ENCODE measurements around the gene KCNQ2.

KCNQ2 gene

DNA sequence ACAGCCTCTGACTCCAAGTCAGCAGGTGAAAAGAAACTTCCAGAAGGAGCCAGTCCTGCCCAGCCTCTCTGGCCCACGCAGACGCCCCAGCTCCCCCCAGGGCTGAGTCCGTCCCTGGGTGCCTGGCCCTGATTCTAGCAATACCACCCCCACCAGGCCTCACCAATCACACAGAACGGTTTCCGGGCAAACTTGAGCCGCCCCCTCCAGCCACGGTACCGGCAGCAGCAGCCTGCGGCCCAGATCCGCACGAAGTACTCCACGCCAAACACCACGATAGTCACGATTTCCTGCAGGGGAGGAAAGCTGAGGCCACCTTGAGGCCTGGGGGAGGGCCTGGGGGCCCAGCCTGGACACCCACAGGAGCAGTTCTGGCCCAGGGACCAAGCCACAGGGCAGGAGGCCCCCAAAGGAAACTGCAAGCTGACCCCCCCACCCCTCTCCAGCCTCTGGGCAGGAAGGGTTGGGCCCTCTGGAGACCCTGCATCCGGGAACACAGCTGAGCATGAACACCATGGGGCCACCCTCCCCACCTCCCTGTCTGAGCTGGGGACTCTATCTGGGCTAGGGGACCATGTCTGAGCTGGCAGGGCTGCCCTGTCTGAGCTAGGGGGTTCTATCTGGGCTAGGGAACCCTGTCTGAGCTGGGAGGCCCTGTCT lies 27.2 kb downstream of the KCNQ2 start:
- H3K27ac ChIP-seq (ENCODE audit: low read length), result no peak overlapping the region
- H3K9ac ChIP-seq (ENCODE audit: low read length), result no peak overlapping the region
- no peaks in the 10 kb centered on the region for H3K9me3 ChIP-seq (ENCODE audit: control insufficient read depth, low read depth, low read length)
- H3K36me3 ChIP-seq (ENCODE audit: control insufficient read depth, low read depth, low read length), result no peaks in the 10 kb centered on the region
- H3K4me1 ChIP-seq (ENCODE audit: control insufficient read depth, low read depth, low read length), result no peaks in the 10 kb centered on the region
- no peaks in the 10 kb centered on the region for H3K27me3 ChIP-seq (ENCODE audit: control insufficient read depth, insufficient read depth, low read length)
- H3K4me3 ChIP-seq (ENCODE audit: low read length), result no peak overlapping the region

DNA sequence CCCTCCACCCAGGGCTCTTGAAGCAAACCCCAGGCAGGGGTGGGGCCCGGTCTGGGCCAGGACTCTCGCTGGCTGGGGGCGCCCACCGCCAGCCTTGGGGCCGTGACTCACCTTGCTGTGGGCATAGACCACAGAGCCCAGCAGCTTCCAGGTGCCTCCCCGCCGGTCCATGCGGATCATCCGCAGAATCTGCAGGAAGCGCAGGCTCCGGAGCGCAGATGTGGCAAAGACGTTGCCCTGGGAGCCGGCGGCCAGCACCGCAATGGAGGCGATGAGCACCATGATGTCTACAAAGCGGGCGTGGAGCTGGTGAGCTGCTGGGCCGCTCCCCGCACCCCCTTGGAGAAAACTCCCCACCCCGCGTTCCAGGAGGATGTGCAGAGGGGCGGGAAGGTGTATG lies 27.9 kb downstream of the KCNQ2 start:
- Histone ChIP-seq H3K9me3 (ENCODE audit: control insufficient read depth, low read depth, low read length) (no peaks in the 10 kb centered on the region), H3K4me1 (ENCODE audit: control insufficient read depth, low read depth, low read length) (no peaks in the 10 kb centered on the region), H3K27me3 (ENCODE audit: control insufficient read depth, insufficient read depth, low read length) (no peaks in the 10 kb centered on the region), H3K36me3 (ENCODE audit: control insufficient read depth, low read depth, low read length) (no peaks in the 10 kb centered on the region), H3K4me3 (ENCODE audit: low read length) (no peak overlapping the region), H3K27ac (ENCODE audit: low read length) (no peak overlapping the region), H3K9ac (ENCODE audit: low read length) (no peak overlapping the region)

DNA sequence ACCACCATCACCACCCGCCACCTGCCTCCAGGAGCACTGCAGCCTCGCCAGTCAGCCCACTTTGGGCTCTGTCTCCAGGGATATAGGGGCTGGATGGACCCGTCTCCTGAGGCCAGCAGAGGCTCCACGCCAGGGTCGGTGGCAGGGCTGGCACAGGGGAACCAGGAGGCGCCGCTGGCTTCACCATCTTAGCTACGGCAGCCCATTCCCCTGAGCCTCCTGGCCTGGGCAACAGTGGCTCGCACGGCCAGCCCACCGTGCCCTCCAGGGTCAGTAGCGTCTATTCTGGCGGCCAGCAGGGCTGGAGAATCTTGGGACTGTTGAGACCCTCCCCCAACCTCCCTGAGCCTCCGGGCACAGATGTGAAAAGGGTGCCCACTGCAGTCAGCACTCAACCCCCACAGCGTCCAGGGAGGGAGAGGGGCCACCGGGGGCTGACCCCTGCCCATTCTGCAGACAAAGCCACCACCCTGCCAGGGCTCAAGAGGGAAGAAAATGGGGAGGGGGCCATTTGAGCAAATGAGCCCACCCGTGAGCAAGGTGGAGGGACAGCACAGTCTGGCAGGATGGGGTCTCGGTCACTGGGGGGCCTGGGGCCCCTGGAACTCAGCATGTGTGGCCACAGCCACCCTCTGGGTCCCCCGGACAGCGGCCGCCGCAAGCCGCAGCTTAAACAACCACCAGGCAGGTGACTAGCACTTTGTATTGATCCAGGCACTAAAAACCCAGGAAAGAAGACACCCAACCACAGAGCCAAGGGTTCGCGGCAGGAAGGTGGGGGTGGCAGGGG lies 28.7 kb downstream of the KCNQ2 start:
- no peaks in the 10 kb centered on the region for H3K27me3 ChIP-seq (ENCODE audit: control insufficient read depth, insufficient read depth, low read length)
- H3K27ac ChIP-seq (ENCODE audit: low read length), result no peak overlapping the region
- H3K36me3 ChIP-seq (ENCODE audit: control insufficient read depth, low read depth, low read length), result no peaks in the 10 kb centered on the region
- H3K9me3 ChIP-seq (ENCODE audit: control insufficient read depth, low read depth, low read length), result no peaks in the 10 kb centered on the region
- no peaks in the 10 kb centered on the region for H3K4me1 ChIP-seq (ENCODE audit: control insufficient read depth, low read depth, low read length)
- no peak overlapping the region for H3K9ac ChIP-seq (ENCODE audit: low read length)
- H3K4me3 ChIP-seq (ENCODE audit: low read length), result no peak overlapping the region

DNA sequence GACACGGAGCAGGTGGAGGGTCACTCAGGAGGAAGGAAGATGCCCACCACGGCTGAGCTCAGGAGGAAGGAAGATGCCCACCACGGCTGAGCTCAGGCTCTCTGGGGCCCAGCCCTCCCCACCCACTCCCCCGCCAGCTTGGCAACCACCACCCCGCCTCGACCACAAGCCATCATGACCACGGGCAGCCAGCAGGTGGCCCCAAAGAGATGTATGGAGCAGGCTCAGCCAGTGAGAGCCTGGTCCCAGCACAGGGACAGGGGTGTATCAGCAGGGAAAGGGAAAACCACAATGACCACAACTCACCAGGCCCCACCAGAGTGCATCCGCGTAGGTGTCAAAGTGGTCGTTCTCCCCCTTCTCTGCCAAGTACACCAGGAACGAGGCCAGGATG lies 30.4 kb downstream of the KCNQ2 start:
- H3K27ac ChIP-seq (ENCODE audit: low read length), result no peak overlapping the region
- no peak overlapping the region for H3K4me3 ChIP-seq (ENCODE audit: low read length)
- H3K27me3 ChIP-seq (ENCODE audit: control insufficient read depth, insufficient read depth, low read length), result no peaks in the 10 kb centered on the region
- H3K9me3 ChIP-seq (ENCODE audit: control insufficient read depth, low read depth, low read length), result no peaks in the 10 kb centered on the region
- H3K36me3 ChIP-seq (ENCODE audit: control insufficient read depth, low read depth, low read length), result no peaks in the 10 kb centered on the region
- H3K4me1 ChIP-seq (ENCODE audit: control insufficient read depth, low read depth, low read length), result no peaks in the 10 kb centered on the region
- no peak overlapping the region for H3K9ac ChIP-seq (ENCODE audit: low read length)

DNA sequence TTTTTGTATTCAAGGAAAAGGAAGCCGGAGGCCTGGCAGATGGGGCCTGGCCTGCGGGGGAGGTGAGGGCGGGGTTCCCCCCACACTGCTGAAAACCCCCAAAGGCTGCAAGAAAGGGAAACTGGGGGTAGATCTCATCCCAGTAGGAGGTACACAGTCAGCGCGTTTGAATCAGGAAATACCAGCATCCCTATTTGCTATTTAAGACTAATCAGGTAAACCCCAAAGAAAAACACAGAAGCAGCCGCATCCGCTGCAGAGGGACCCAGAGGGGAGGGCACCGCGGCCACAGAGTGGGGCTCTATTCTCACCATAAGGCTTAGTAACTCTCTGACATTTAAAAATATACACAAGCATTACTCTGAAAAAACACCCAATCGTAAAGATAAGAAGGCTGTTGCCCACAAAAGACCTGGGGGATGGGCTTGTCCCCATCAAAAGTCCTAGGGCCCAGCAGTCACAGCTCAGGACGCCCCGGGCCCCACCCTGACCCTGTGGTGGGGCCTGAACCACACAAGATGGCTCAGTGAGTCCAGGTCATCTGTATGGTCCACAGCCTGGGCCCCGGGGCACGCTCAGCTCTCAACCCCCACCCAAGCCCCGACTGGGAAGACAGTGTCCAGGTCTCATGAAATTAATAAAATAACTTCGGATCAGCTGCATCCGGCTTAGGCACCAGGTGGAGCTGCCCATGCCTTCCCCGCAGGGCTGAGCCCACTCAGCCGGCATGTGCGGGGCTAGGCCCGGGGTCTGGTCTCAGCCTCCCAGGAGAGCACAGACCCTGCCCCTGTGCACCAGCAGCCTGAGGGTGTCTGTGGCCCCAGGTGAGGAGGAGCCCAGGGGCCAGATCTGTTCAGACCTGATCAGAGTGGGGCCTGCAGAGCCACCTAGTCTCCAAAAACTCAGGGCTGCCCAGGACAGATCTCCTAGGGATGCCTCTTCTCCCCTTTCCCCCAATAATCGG lies 31.0 kb downstream of the KCNQ2 start:
- H3K4me3 ChIP-seq (ENCODE audit: low read length), result no peak overlapping the region
- H3K9ac ChIP-seq (ENCODE audit: low read length), result no peak overlapping the region
- no peaks in the 10 kb centered on the region for H3K27me3 ChIP-seq (ENCODE audit: control insufficient read depth, insufficient read depth, low read length)
- no peaks in the 10 kb centered on the region for H3K9me3 ChIP-seq (ENCODE audit: control insufficient read depth, low read depth, low read length)
- no peaks in the 10 kb centered on the region for H3K36me3 ChIP-seq (ENCODE audit: control insufficient read depth, low read depth, low read length)
- no peaks in the 10 kb centered on the region for H3K4me1 ChIP-seq (ENCODE audit: control insufficient read depth, low read depth, low read length)
- H3K27ac ChIP-seq (ENCODE audit: low read length), result no peak overlapping the region

DNA sequence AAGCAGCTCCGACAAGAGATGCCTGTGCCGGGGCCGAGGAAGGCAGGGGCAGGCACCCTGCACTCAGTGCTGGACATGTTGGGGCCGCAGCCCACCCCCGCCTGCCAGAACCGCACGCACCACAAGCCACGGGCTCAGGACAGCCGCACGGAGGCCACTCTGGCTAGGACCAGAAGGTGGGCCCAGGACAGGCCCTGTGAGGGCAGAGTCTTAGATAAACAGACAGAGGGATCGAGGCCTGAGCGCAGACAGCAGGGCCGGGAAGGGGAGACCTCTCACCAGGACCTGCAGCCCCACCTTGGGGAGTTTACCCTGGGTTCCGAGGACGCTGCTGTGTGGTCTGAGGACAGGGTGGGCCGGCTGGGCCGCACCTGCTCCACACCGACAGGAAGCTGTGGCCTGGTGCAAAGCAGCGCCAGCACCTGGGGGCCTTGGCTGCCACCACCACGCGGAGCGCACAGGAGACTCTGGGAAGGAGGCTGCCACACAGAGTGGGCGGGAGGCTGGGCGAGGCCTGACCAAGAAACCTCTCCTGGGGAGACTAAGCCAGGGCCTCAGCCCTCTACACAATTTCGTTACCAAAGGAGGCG lies 32.0 kb downstream of the KCNQ2 start:
- Histone ChIP-seq H3K4me1 (ENCODE audit: control insufficient read depth, low read depth, low read length) (no peaks in the 10 kb centered on the region), H3K9me3 (ENCODE audit: control insufficient read depth, low read depth, low read length) (no peaks in the 10 kb centered on the region), H3K9ac (ENCODE audit: low read length) (no peak overlapping the region), H3K27me3 (ENCODE audit: control insufficient read depth, insufficient read depth, low read length) (no peaks in the 10 kb centered on the region), H3K4me3 (ENCODE audit: low read length) (no peak overlapping the region), H3K36me3 (ENCODE audit: control insufficient read depth, low read depth, low read length) (no peaks in the 10 kb centered on the region), H3K27ac (ENCODE audit: low read length) (no peak overlapping the region)

DNA sequence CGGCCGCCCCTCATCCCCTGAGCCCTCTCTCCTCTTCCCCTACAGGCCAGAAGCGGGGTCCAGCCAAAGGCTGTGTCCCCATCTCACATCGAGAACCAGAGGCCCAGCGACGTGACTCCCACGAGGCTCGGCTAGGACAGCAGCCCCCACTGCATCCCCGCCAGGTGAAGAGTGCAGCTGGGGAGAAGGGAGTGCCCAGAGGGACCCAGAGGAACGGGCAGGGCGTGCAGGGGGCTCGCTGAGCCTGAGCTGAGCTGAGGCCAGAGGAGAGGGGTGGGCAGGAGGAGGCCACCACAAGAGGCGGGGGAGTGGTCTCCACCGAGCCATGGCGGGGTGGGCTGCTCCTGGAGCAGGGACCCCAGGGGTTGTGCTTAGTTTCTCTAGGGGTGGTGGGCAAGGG lies 32.6 kb downstream of the KCNQ2 start:
- H3K9me3 ChIP-seq (ENCODE audit: control insufficient read depth, low read depth, low read length), result no peaks in the 10 kb centered on the region
- H3K36me3 ChIP-seq (ENCODE audit: control insufficient read depth, low read depth, low read length), result no peaks in the 10 kb centered on the region
- H3K4me3 ChIP-seq (ENCODE audit: low read length), result no peak overlapping the region
- no peak overlapping the region for H3K9ac ChIP-seq (ENCODE audit: low read length)
- no peak overlapping the region for H3K27ac ChIP-seq (ENCODE audit: low read length)
- no peaks in the 10 kb centered on the region for H3K27me3 ChIP-seq (ENCODE audit: control insufficient read depth, insufficient read depth, low read length)
- H3K4me1 ChIP-seq (ENCODE audit: control insufficient read depth, low read depth, low read length), result no peaks in the 10 kb centered on the region

DNA sequence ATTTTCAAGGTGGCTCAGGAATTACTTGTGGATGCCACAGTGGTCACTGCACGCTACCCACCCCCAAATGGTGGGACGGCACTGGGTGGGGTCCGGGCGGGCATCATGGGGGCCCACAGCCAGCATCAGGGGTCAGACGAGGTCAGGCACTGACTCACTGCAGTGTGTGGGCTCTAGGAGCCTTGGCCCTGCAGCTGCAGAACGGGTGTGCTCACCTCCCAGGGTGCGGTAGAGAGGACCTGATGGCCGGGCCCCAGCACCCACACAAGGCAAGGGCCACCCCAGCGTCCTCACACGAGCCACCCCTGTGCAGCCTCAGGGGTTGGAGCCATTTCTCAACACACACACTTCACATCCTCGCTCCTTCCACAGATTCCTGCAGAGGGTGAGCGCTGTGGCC lies 34.3 kb downstream of the KCNQ2 start:
- Histone ChIP-seq H3K4me1 (ENCODE audit: control insufficient read depth, low read depth, low read length) (peaks cover 5% of the 10 kb centered on the region), H3K4me3 (ENCODE audit: low read length) (no peak overlapping the region), H3K36me3 (ENCODE audit: control insufficient read depth, low read depth, low read length) (no peaks in the 10 kb centered on the region), H3K9ac (ENCODE audit: low read length) (no peak overlapping the region), H3K27me3 (ENCODE audit: control insufficient read depth, insufficient read depth, low read length) (no peaks in the 10 kb centered on the region), H3K9me3 (ENCODE audit: control insufficient read depth, low read depth, low read length) (no peaks in the 10 kb centered on the region), H3K27ac (ENCODE audit: low read length) (no peak overlapping the region)

DNA sequence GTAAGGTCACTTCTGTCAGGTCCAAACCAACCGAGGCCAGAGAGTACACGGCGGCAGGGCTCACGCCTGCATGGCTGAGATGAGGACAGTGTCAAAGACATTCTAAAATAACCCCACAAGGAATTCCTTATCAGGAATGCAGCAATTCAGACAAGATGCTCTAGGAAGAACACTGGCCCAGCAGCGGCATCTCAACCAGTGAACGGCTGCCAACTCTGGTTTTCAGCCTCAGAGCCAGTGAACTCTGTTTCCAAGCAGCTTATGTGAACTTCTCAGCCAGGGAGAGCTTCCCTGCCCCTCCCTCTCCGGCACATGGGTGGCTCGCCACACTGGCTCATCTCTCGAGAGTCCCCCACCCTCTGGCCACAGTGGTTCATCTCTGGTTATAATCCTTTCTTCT lies 36.9 kb downstream of the KCNQ2 start:
- no peaks in the 10 kb centered on the region for H3K9me3 ChIP-seq (ENCODE audit: control insufficient read depth, low read depth, low read length)

DNA sequence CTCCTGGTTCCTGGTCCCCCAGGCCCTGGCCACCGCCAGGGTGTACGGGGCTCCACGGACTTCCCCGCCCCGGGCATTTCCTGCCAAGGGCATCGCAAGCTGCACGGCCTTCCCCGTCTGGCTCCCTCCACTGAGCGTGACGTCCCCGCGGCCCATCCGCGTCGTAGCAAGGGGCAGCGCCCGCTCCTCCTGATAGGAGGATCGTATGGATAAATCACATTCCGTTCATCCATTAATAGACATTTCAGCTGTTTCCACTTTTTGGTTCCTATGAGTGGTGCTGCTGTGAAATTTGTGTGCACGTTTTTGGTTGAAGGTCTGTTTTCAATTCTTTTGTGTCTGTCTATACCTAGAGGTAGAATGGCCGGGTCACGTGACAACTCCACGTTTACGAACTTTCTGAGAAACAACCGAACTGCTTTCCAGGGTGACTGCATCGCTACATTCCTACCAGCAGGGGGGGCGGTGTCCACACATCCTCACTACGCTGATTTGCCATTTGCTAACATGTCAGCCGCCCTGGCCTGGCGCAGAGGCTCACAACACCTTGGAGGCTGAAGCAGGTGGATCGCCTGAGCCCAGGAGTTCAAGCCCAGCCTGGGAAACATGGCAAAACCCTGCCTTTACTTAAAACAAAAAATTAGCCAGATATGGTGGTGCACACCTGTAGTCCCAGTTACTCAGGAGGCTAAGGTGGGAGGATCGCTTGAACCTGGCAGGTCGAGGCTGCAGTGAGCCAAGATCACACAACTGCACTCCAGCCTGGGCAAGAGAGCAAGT lies 37.7 kb downstream of the KCNQ2 start:
- H3K9me3 ChIP-seq (ENCODE audit: control insufficient read depth, low read depth, low read length), result no peaks in the 10 kb centered on the region
- no peaks in the 10 kb centered on the region for H3K27me3 ChIP-seq (ENCODE audit: control insufficient read depth, insufficient read depth, low read length)
- H3K27ac ChIP-seq (ENCODE audit: low read length), result no peak overlapping the region
- no peak overlapping the region for H3K4me3 ChIP-seq (ENCODE audit: low read length)
- peaks cover 5% of the 10 kb centered on the region for H3K4me1 ChIP-seq (ENCODE audit: control insufficient read depth, low read depth, low read length)
- H3K9ac ChIP-seq (ENCODE audit: low read length), result no peak overlapping the region
- no peaks in the 10 kb centered on the region for H3K36me3 ChIP-seq (ENCODE audit: control insufficient read depth, low read depth, low read length)

More for the DNA sequence above, 36.9 kb downstream of the KCNQ2 start:
- Histone ChIP-seq H3K27ac (ENCODE audit: low read length) (no peak overlapping the region), H3K4me3 (ENCODE audit: low read length) (no peak overlapping the region), H3K9ac (ENCODE audit: low read length) (no peak overlapping the region), H3K27me3 (ENCODE audit: control insufficient read depth, insufficient read depth, low read length) (no peaks in the 10 kb centered on the region), H3K36me3 (ENCODE audit: control insufficient read depth, low read depth, low read length) (no peaks in the 10 kb centered on the region), H3K4me1 (ENCODE audit: control insufficient read depth, low read depth, low read length) (peaks cover 5% of the 10 kb centered on the region)

Data from iPS-18a (cell line).